Measurements from ENCODE around the gene CTBP2. TPM values are rescaled to one million over a fixed set of nuclear protein-coding genes. Genes with fewer than 3 reads are reported as not detected.

The CTBP2 gene
- total RNA-seq, 3 donors from 2014 or later (not counting 1 experiment from before 2014, with no cell fraction given), result 120 to 179 (median 124) TPM

DNA sequence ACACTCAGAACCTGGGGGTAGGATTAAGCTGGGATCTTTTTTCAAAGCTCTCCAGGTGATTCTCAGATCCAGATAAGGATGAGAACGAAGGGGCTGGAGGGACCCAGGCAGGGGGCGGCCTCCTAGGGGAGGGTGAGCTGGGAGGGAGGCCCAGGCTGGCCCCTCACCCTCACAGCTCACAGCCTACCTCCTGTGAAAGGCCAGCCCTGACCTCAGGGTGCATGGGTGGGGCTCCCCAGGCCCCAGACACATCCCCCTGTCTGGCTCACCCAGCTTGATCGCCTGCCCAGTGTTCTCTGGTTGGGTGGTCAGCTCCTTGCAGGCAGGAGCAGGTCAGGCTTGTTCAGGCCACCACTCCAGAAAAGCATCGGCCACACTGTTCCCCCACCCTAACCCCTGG lies 24.3 kb downstream of the CTBP2 start:
- H3K4me3 Mint-ChIP-seq, result no peak overlapping the region
- peaks cover 78% of the 10 kb centered on the region in 2 donors for H3K4me1 Mint-ChIP-seq
- H3K27ac ChIP-seq (ENCODE audit: low read length), result no peak overlapping the region
- H3K36me3 ChIP-seq (ENCODE audit: control insufficient read depth, insufficient read depth, low read length), result peaks cover 36% of the 10 kb centered on the region
- ATAC-seq (no peak), DNase-seq (no peak)
- H3K27me3 ChIP-seq (ENCODE audit: control insufficient read depth, insufficient read depth, low read length), result no peaks in the 10 kb centered on the region
- 54% methylated on average over 2 of the region's 4 CpGs for WGBS (ENCODE audit: insufficient coverage)
- no peaks in the 10 kb centered on the region for H3K36me3 Mint-ChIP-seq
- H3K27me3 Mint-ChIP-seq (ENCODE audit: low read depth in 2 of 2), result no peaks in the 10 kb centered on the region
- peaks cover 3% of the 10 kb centered on the region for H3K9me3 ChIP-seq (ENCODE audit: control insufficient read depth, insufficient read depth, low read length)
- no peak for TF ChIP-seq CTCF (IDR thresholded peaks at IDR 0.05)
- H3K9me3 Mint-ChIP-seq, result no peaks in the 10 kb centered on the region
- H3K4me3 ChIP-seq (ENCODE audit: low read length), result no peak overlapping the region
- intact Hi-C loops (cut with micrococcal nuclease), result no loop called here
- H3K27ac Mint-ChIP-seq, result peak overlapping the region; percentile 90 to 91
- peaks cover 43% of the 10 kb centered on the region for H3K4me1 ChIP-seq (ENCODE audit: control insufficient read depth, insufficient read depth, low read length)

- WGBS (ENCODE audit: insufficient coverage), result 95% methylated on average over 6 of the region's 6 CpGs
- H3K4me3 Mint-ChIP-seq, result peak overlapping the region; percentile 4
- no peaks in the 10 kb centered on the region for H3K27me3 Mint-ChIP-seq (ENCODE audit: low read depth in 2 of 2)
- H3K27ac Mint-ChIP-seq, result peak overlapping the region; percentile 90 to 91
- ATAC-seq, result no peak
- H3K4me1 ChIP-seq (ENCODE audit: control insufficient read depth, insufficient read depth, low read length), result peaks cover 39% of the 10 kb centered on the region
- H3K27ac ChIP-seq (ENCODE audit: low read length), result no peak overlapping the region
- H3K9me3 ChIP-seq (ENCODE audit: control insufficient read depth, insufficient read depth, low read length), result peaks cover 3% of the 10 kb centered on the region
- TF ChIP-seq CTCF (IDR thresholded peaks at IDR 0.05), result no peak
- intact Hi-C loops (cut with micrococcal nuclease), result no loop called here
- no peaks in the 10 kb centered on the region for H3K9me3 Mint-ChIP-seq
- H3K36me3 Mint-ChIP-seq, result no peaks in the 10 kb centered on the region
- no peak for DNase-seq
- no peaks in the 10 kb centered on the region for H3K27me3 ChIP-seq (ENCODE audit: control insufficient read depth, insufficient read depth, low read length)
- peaks cover 38% of the 10 kb centered on the region for H3K36me3 ChIP-seq (ENCODE audit: control insufficient read depth, insufficient read depth, low read length)
- peaks cover 81% of the 10 kb centered on the region in 2 donors for H3K4me1 Mint-ChIP-seq
- no peak overlapping the region for H3K4me3 ChIP-seq (ENCODE audit: low read length)
Measured at GRCh38 chr10:125135771-125136035, 24.7 kb downstream of the CTBP2 start.

- H3K27me3 Mint-ChIP-seq (ENCODE audit: low read depth in 2 of 2), result no peaks in the 10 kb centered on the region
- peaks cover 83 to 87% of the 10 kb centered on the region in 2 donors for H3K4me1 Mint-ChIP-seq
- peak overlapping the region; percentile 90 to 91 for H3K27ac Mint-ChIP-seq
- Histone ChIP-seq H3K4me3 (ENCODE audit: low read length) (no peak overlapping the region), H3K27me3 (ENCODE audit: control insufficient read depth, insufficient read depth, low read length) (no peaks in the 10 kb centered on the region), H3K4me1 (ENCODE audit: control insufficient read depth, insufficient read depth, low read length) (peaks cover 36% of the 10 kb centered on the region), H3K27ac (ENCODE audit: low read length) (no peak overlapping the region), H3K9me3 (ENCODE audit: control insufficient read depth, insufficient read depth, low read length) (peaks cover 3% of the 10 kb centered on the region), H3K36me3 (ENCODE audit: control insufficient read depth, insufficient read depth, low read length) (peaks cover 43% of the 10 kb centered on the region)
- no peak for DNase-seq
- ATAC-seq, result peak in 1 of 3 donors; percentile 14
- intact Hi-C loops (cut with micrococcal nuclease), result no loop called here
- no peaks in the 10 kb centered on the region for H3K9me3 Mint-ChIP-seq
- peak overlapping the region; percentile 17 for H3K4me3 Mint-ChIP-seq
- TF ChIP-seq CTCF (IDR thresholded peaks at IDR 0.05), result no peak
- 85% methylated on average over 20 of the region's 20 CpGs for WGBS (ENCODE audit: insufficient coverage)
- no peaks in the 10 kb centered on the region for H3K36me3 Mint-ChIP-seq
Measured at GRCh38 chr10:125134916-125135770, 25.2 kb downstream of the CTBP2 start.

GRCh38 chr10:125134483-125134848 lies 25.9 kb downstream of the CTBP2 start:
- Histone ChIP-seq H3K4me1 (ENCODE audit: control insufficient read depth, insufficient read depth, low read length) (peaks cover 34% of the 10 kb centered on the region), H3K27ac (ENCODE audit: low read length) (no peak overlapping the region), H3K9me3 (ENCODE audit: control insufficient read depth, insufficient read depth, low read length) (peaks cover 3% of the 10 kb centered on the region), H3K4me3 (ENCODE audit: low read length) (no peak overlapping the region), H3K36me3 (ENCODE audit: control insufficient read depth, insufficient read depth, low read length) (peaks cover 43% of the 10 kb centered on the region), H3K27me3 (ENCODE audit: control insufficient read depth, insufficient read depth, low read length) (no peaks in the 10 kb centered on the region)
- DNase-seq (no peak), ATAC-seq (peak in 1 of 3 donors; percentile 15)
- H3K27ac Mint-ChIP-seq, result peak overlapping the region; percentile 90 to 91
- peaks cover 79 to 86% of the 10 kb centered on the region in 2 donors for H3K4me1 Mint-ChIP-seq
- 94% methylated on average over 11 of the region's 11 CpGs for WGBS (ENCODE audit: insufficient coverage)
- H3K27me3 Mint-ChIP-seq (ENCODE audit: low read depth in 2 of 2), result no peaks in the 10 kb centered on the region
- no peaks in the 10 kb centered on the region for H3K36me3 Mint-ChIP-seq
- H3K9me3 Mint-ChIP-seq, result no peaks in the 10 kb centered on the region
- peak overlapping the region; percentile 31 for H3K4me3 Mint-ChIP-seq
- no peak for TF ChIP-seq CTCF (IDR thresholded peaks at IDR 0.05)
- intact Hi-C loops (cut with micrococcal nuclease), result no loop called here

Measured in natural killer cell (primary cell).